AG09319 (cell line): Measurements from ENCODE around the gene ARHGAP36.

Experiments used
- DNase-seq: peaks from one replicate; pipeline ENCODE4 v3.0.0-alpha.2; 2010; ENCODE audit warnings: low read depth; ENCODE audit errors: extremely low read depth
- TF ChIP-seq, protein P1 (sequence below): IDR thresholded peaks from 2 replicates; pipeline ENCODE4 v1.5.1; 2011; ENCODE audit warnings: low read depth, mild to moderate bottlenecking, inconsistent platforms, low read length, moderate library complexity

The ARHGAP36 gene

DNA sequence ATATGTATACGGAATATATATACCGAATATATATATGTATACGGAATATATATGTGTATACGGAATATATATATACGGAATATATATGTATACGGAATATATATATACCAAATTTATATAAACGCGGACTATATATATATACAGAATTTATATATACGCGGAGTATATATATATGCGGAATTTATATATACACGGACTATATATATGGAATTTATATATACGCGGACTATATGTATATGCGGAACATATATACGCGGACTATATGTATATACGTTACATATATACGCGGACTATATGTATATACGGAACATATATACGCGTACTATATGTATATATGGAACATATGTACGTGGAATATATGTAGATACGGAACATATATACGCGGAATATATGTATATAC, 78.6 kb downstream of the ARHGAP36 start:
- TF ChIP-seq, protein P1, sequence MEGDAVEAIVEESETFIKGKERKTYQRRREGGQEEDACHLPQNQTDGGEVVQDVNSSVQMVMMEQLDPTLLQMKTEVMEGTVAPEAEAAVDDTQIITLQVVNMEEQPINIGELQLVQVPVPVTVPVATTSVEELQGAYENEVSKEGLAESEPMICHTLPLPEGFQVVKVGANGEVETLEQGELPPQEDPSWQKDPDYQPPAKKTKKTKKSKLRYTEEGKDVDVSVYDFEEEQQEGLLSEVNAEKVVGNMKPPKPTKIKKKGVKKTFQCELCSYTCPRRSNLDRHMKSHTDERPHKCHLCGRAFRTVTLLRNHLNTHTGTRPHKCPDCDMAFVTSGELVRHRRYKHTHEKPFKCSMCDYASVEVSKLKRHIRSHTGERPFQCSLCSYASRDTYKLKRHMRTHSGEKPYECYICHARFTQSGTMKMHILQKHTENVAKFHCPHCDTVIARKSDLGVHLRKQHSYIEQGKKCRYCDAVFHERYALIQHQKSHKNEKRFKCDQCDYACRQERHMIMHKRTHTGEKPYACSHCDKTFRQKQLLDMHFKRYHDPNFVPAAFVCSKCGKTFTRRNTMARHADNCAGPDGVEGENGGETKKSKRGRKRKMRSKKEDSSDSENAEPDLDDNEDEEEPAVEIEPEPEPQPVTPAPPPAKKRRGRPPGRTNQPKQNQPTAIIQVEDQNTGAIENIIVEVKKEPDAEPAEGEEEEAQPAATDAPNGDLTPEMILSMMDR: no peak
- no peak for DNase-seq

DNA sequence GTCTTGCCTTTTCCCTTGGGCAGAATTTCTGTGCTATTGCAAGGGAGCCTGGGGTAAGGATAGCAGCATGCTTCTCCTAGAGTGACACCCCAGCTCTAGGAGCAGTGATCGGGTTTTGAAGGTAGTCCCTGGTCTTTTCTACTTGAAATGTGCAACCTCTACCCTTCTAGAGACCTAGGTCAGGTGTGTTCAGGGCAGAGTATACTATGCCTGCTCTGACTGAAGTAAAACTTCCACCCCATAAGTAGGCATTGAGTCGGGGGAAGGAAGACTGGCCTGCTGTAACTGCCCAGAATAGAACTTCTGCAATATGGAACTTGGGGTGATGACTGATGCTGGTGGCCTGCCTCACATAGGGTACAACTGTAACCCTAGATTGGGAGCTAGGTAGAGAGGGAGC, 80.9 kb downstream of the ARHGAP36 start:
- TF ChIP-seq, protein P1: no peak
- DNase-seq: no peak
